Cardiac muscle cell (in vitro differentiated cells and primary cell): ENCODE results near the gene MYO1E. TPM values are rescaled to one million over a fixed set of nuclear protein-coding genes. Genes with fewer than 3 reads are reported as not detected.
"Not testable (repeated sequence)": the region's sequence is repeated elsewhere in the genome, so short reads cannot be mapped to it uniquely, and the experiment has no call there.

Experiments used
- DNase-seq, 2 donors: peaks; one replicate each; pipeline versions ENCODE4 v3.0.0 to v3.0.0-alpha.2; 2010 to 2017; ENCODE audit warnings: low read depth in 1 of 2, low spot score in 1 of 2
- H3K27ac ChIP-seq: fragments of 200-600 bp; sonication (generic); 2 replicates; pipeline ENCODE4 v1.5.1; 2016
- H3K27me3 ChIP-seq: fragments of 200-600 bp; sonication (generic); 2 replicates; pipeline ENCODE4 v1.6.0; 2016; ENCODE audit warnings: control low read depth
- H3K36me3 ChIP-seq: fragments of 200-600 bp; sonication (generic); 2 replicates; pipeline ENCODE4 v1.5.1; 2016; ENCODE audit warnings: control low read depth
- H3K4me1 ChIP-seq: fragments of 200-600 bp; sonication (generic); 2 replicates; pipeline ENCODE4 v1.8.1; 2017; ENCODE audit warnings: low read depth, mild to moderate bottlenecking, mixed run types
- H3K4me3 ChIP-seq: fragments of 200-600 bp; sonication (generic); 2 replicates; pipeline ENCODE4 v1.5.1; 2016; ENCODE audit warnings: mild to moderate bottlenecking
- H3K9me3 ChIP-seq: fragments of 200-600 bp; sonication (generic); 2 replicates; pipeline ENCODE4 v1.5.1; 2017; ENCODE audit warnings: low read depth, mild to moderate bottlenecking, control low read depth
- polyA plus RNA-seq: library from polyadenylated mRNA; unstranded; fragments of >200 nt; fragmentation: Nextera tagmentation; extraction: Ambion mirVana; gene quantifications from 2 replicates; pipeline ENCODE4 v1.2.1, GENCODE V29; 2016
- total RNA-seq: library from RNA; depleted of rRNA; stranded (reverse); fragments of >200 nt; gene quantifications from 2 replicates; pipeline ENCODE4 v1.2.3, GENCODE V29; 2016
- TF ChIP-seq, protein P1 (sequence below): IDR thresholded peaks from 2 replicates; pipeline ENCODE4 v1.5.1; 2012; ENCODE audit warnings: low read depth, mild to moderate bottlenecking, low read length

The MYO1E gene
- total and polyA plus RNA-seq, 2 experiments from 2014 or later: 22.0 to 27.7 TPM

DNA sequence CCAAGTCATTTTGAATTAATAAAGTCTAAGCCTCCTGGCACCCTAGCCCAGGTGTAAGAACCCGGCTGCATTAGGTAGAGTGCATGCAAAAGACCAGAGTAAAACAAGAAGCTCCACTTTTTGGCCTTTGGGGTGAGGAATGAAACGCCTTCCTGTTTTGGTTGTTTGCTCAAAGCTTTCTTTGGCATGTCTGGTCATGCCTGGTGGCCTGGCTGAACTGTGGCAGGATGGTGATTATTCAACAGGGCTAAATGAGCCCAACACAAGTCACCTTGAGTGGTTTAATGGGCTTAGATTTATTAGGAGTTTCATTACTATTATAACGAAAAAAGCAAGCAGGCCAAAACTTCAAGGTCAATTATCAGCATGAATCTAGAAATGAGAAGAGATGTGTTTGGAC is 206.9 kb downstream of the MYO1E start:
- Histone ChIP-seq H3K4me3 (no peak overlapping the region), H3K27ac (no peak overlapping the region), H3K27me3 (no peaks in the 10 kb centered on the region), H3K4me1 (no peaks in the 10 kb centered on the region), H3K36me3 (no peaks in the 10 kb centered on the region), H3K9me3 (no peaks in the 10 kb centered on the region)
- peak in 1 of 2 donors; percentile 22 for DNase-seq
- TF ChIP-seq, protein P1, sequence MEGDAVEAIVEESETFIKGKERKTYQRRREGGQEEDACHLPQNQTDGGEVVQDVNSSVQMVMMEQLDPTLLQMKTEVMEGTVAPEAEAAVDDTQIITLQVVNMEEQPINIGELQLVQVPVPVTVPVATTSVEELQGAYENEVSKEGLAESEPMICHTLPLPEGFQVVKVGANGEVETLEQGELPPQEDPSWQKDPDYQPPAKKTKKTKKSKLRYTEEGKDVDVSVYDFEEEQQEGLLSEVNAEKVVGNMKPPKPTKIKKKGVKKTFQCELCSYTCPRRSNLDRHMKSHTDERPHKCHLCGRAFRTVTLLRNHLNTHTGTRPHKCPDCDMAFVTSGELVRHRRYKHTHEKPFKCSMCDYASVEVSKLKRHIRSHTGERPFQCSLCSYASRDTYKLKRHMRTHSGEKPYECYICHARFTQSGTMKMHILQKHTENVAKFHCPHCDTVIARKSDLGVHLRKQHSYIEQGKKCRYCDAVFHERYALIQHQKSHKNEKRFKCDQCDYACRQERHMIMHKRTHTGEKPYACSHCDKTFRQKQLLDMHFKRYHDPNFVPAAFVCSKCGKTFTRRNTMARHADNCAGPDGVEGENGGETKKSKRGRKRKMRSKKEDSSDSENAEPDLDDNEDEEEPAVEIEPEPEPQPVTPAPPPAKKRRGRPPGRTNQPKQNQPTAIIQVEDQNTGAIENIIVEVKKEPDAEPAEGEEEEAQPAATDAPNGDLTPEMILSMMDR: no peak

DNA sequence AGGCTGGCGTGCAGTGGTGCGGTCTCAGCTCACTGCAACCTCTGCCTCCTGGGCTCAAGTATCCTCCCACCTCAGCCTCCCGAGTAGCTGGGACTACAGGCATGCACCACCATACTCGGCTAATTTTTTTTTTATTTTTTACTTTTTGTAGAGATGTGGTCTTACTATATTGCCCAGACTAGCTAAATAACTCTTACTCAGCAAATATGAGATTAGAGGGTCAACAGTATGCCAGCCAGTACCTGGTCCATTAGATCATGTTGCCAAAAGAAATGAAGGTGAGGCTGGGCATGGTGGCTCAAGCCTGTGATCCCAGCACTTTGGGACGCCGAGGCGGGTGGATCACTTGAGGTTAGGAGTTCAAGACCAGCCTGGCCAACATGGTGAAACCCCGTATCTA is 210.6 kb downstream of the MYO1E start:
- not testable (repeated sequence) for H3K9me3 ChIP-seq, H3K27ac ChIP-seq, H3K4me1 ChIP-seq, DNase-seq, H3K36me3 ChIP-seq, H3K27me3 ChIP-seq, H3K4me3 ChIP-seq

DNA sequence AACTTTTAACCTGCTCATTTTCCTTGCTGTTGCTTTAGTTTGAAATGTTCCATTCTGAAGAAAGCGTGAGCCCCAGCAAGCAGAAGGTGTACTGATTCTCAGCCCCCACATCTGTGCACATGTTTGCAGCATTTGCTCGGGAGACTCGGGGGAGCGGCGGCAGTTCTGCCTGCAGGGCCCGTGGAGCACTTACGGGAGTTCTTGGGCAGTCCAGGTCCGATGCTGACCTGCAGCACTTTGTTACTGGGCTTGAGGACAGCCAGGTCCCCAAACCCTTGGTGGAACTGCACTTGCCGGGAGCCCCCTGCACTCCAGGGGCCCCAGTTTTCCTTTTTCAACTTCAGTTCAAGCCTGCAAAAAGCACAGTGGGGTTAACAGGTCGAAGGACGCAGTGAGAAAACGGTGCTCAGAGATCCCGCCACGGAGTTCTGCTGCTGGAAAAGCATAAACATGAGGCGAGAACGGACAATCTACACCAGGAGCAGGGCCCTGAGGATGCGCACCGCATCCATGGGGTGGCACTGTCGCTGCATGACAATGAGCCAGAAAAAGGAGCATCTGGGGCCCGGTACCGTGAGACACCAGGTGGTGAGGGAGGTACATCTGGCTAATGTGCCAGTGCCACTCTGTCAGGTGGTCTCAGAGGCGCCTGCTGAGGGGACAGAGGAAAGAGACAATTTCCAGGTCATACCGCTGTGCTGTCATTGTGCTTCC is 211.6 kb downstream of the MYO1E start:
- no peak overlapping the region for H3K27ac ChIP-seq
- no peaks in the 10 kb centered on the region for H3K36me3 ChIP-seq
- TF ChIP-seq, protein P1: peak; percentile 39
- peak; percentile 13 to 43 for DNase-seq
- no peaks in the 10 kb centered on the region for H3K9me3 ChIP-seq
- H3K4me1 ChIP-seq: no peaks in the 10 kb centered on the region
- H3K4me3 ChIP-seq: no peak overlapping the region
- no peaks in the 10 kb centered on the region for H3K27me3 ChIP-seq

DNA sequence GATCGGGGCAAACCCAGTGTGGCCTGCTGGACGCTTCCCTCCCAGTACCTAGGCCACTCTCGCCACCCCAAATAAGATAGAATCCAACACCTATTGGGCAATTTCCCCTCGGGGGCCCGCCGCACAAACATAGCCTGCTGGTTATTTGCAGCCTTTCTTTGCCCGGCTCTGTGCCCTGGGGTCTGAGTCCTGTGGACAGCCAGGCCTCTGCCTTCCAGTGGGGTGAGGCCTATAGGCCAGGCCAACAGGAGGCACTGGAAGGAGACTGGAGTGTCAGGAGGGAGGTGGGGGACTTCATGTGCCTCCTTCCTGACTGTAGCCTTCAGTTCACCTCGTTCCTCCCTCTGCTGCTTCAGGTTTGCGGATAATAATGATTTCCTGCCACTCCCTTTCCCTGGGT is 213.5 kb downstream of the MYO1E start:
- H3K27ac ChIP-seq: no peak overlapping the region
- H3K27me3 ChIP-seq: no peaks in the 10 kb centered on the region
- H3K9me3 ChIP-seq: no peaks in the 10 kb centered on the region
- DNase-seq: no peak
- no peaks in the 10 kb centered on the region for H3K36me3 ChIP-seq
- TF ChIP-seq, protein P1: no peak
- H3K4me1 ChIP-seq: no peaks in the 10 kb centered on the region
- no peak overlapping the region for H3K4me3 ChIP-seq

DNA sequence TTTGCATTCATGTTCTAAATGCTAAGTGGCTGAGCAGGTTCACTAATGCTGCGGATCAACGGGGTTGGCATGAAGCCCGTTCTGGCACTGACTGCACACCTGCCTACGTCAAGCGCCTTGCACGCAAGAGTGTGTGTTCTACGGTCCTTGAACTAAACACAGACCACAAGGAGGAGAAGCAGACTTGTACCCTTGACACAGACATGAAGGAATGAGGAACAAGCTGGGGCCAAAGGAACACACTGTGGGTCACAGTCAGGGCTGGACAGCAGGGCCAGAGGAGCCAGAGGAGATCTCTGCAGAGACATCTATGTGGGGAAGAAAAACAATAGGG is 214.0 kb downstream of the MYO1E start:
- Histone ChIP-seq H3K4me1 (no peaks in the 10 kb centered on the region), H3K9me3 (no peaks in the 10 kb centered on the region), H3K27ac (no peak overlapping the region), H3K27me3 (no peaks in the 10 kb centered on the region), H3K36me3 (no peaks in the 10 kb centered on the region), H3K4me3 (no peak overlapping the region)
- TF ChIP-seq, protein P1: no peak
- DNase-seq: no peak

DNA sequence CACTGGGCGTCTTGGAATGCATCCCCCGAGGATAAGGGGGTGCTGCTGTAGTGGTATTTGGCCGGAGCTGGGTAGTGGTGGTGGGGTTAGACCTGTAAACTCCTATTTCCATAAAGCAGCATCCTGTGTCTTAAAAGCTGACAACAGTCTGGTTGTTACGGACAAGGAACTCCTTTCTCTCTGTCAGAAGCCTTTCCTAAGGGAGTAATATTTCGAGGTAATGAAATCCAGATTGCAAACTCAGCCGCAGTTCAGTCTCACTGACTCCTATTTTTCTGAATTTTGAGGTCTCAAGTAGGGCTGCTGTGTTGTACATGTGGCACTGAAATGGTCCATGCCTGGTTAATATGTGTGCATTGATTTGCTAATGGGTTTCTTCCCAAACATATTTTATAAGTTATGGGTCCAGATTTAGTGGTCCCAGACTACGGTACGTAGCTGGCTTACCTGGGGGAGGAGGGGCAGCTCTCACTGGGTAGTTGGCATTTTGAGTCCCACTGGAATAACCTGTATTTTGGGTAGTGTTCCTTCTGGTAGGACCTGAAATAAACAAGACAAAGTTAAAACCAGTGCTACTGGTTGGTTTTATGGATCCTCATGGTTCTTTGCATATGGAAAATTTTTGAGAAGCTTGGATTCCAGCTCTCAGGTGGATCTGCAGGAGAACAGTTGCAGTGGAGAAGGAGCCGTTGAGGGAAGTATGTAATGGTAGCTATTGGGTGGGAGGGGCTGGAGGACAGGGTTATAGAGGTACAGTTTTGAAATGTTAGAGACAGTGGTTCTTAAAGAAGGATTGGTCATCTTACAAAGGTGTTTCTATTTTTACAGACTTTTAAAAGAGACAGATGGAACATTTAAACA is 214.6 kb downstream of the MYO1E start:
- no peaks in the 10 kb centered on the region for H3K27me3 ChIP-seq
- no peak overlapping the region for H3K27ac ChIP-seq
- H3K9me3 ChIP-seq: no peaks in the 10 kb centered on the region
- H3K4me1 ChIP-seq: no peaks in the 10 kb centered on the region
- no peak overlapping the region for H3K4me3 ChIP-seq
- TF ChIP-seq, protein P1: no peak
- peaks cover 3% of the 10 kb centered on the region for H3K36me3 ChIP-seq
- no peak for DNase-seq
